ENCODE measurements around the gene OLIG1. TPM values are rescaled to one million over a fixed set of nuclear protein-coding genes. Genes with fewer than 3 reads are reported as not detected.

Gene OLIG1
- total RNA-seq, 1 donor from 2014 or later, result 0.67 TPM

DNA sequence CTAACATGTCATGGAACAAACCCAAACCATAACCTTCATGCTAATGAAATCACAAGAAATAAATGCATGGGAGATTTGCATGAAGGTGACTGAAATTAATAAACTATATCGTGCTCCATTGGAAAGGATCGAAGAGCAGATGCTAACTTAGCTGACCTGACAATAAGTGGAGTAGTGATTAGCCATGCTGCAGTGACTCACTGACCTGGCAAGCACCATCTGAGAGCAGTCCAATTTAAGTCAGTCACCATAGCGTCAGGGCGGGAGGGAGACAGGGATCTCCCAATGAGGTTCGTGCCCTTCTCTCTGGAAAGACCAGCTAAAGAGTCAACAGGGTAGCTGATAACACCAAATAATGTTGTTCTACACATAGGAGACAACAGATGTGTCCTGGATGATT lies 22.7 kb upstream of the OLIG1 start:
- TF ChIP-seq, protein P1, sequence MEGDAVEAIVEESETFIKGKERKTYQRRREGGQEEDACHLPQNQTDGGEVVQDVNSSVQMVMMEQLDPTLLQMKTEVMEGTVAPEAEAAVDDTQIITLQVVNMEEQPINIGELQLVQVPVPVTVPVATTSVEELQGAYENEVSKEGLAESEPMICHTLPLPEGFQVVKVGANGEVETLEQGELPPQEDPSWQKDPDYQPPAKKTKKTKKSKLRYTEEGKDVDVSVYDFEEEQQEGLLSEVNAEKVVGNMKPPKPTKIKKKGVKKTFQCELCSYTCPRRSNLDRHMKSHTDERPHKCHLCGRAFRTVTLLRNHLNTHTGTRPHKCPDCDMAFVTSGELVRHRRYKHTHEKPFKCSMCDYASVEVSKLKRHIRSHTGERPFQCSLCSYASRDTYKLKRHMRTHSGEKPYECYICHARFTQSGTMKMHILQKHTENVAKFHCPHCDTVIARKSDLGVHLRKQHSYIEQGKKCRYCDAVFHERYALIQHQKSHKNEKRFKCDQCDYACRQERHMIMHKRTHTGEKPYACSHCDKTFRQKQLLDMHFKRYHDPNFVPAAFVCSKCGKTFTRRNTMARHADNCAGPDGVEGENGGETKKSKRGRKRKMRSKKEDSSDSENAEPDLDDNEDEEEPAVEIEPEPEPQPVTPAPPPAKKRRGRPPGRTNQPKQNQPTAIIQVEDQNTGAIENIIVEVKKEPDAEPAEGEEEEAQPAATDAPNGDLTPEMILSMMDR (IDR thresholded peaks at IDR 0.05; ENCODE audit: unreplicated experiment), result no peak
- DNase-seq (ENCODE audit: low spot score), result no peak
- Mint-ChIP-seq H3K4me1 (ENCODE audit: unreplicated experiment) (peaks cover 3% of the 10 kb centered on the region), H3K36me3 (ENCODE audit: low read depth, unreplicated experiment) (peaks cover 4% of the 10 kb centered on the region), H3K27ac (ENCODE audit: unreplicated experiment) (no peak overlapping the region), H3K4me3 (ENCODE audit: unreplicated experiment) (no peak overlapping the region), H3K27me3 (ENCODE audit: unreplicated experiment) (no peaks in the 10 kb centered on the region), H3K9me3 (ENCODE audit: unreplicated experiment) (no peaks in the 10 kb centered on the region)

DNA sequence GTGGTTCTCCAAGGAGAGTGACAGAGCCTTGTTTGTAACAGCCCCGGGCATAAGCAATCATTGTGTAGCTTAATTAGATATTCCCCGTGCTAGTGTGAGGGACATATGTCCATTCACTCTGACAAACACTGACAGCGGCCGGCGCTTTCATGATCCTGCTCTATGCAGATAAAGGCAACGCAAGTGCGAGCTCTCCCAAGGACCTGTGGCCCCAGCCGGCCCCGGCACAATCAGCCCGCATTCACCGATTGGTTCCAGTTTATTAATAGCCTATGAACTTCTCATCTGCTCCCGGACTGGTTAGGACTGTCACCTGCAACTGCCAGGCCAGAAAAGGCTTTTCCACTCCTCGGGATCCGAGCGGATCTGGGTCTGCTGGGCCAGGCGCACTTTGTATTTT lies 18.0 kb upstream of the OLIG1 start:
- Mint-ChIP-seq H3K4me3 (ENCODE audit: unreplicated experiment) (no peak overlapping the region), H3K9me3 (ENCODE audit: unreplicated experiment) (no peaks in the 10 kb centered on the region), H3K36me3 (ENCODE audit: low read depth, unreplicated experiment) (peaks cover 4% of the 10 kb centered on the region), H3K27ac (ENCODE audit: unreplicated experiment) (no peak overlapping the region), H3K27me3 (ENCODE audit: unreplicated experiment) (peaks cover 2% of the 10 kb centered on the region), H3K4me1 (ENCODE audit: unreplicated experiment) (peaks cover 3% of the 10 kb centered on the region)
- DNase-seq (ENCODE audit: low spot score), result no peak
- TF ChIP-seq, protein P1 (IDR thresholded peaks at IDR 0.05; ENCODE audit: unreplicated experiment), result no peak

- no peak for DNase-seq (ENCODE audit: low spot score)
- H3K36me3 Mint-ChIP-seq (ENCODE audit: low read depth, unreplicated experiment), result no peaks in the 10 kb centered on the region
- no peak overlapping the region for H3K4me3 Mint-ChIP-seq (ENCODE audit: unreplicated experiment)
- H3K9me3 Mint-ChIP-seq (ENCODE audit: unreplicated experiment), result no peaks in the 10 kb centered on the region
- no peak overlapping the region for H3K27ac Mint-ChIP-seq (ENCODE audit: unreplicated experiment)
- H3K27me3 Mint-ChIP-seq (ENCODE audit: unreplicated experiment), result peaks cover 6% of the 10 kb centered on the region
- no peaks in the 10 kb centered on the region for H3K4me1 Mint-ChIP-seq (ENCODE audit: unreplicated experiment)
- TF ChIP-seq, protein P1 (IDR thresholded peaks at IDR 0.05; ENCODE audit: unreplicated experiment), result no peak
Observed at GRCh38 chr21:33053951-33054350, 16.0 kb upstream of the OLIG1 start.

GRCh38 chr21:33055991-33056390 lies 13.9 kb upstream of the OLIG1 start:
- H3K27ac Mint-ChIP-seq (ENCODE audit: unreplicated experiment), result no peak overlapping the region
- no peak overlapping the region for H3K4me3 Mint-ChIP-seq (ENCODE audit: unreplicated experiment)
- H3K36me3 Mint-ChIP-seq (ENCODE audit: low read depth, unreplicated experiment), result no peaks in the 10 kb centered on the region
- TF ChIP-seq, protein P1 (IDR thresholded peaks at IDR 0.05; ENCODE audit: unreplicated experiment), result no peak
- no peaks in the 10 kb centered on the region for H3K4me1 Mint-ChIP-seq (ENCODE audit: unreplicated experiment)
- DNase-seq (ENCODE audit: low spot score), result no peak
- peaks cover 11% of the 10 kb centered on the region for H3K27me3 Mint-ChIP-seq (ENCODE audit: unreplicated experiment)
- no peaks in the 10 kb centered on the region for H3K9me3 Mint-ChIP-seq (ENCODE audit: unreplicated experiment)

DNA sequence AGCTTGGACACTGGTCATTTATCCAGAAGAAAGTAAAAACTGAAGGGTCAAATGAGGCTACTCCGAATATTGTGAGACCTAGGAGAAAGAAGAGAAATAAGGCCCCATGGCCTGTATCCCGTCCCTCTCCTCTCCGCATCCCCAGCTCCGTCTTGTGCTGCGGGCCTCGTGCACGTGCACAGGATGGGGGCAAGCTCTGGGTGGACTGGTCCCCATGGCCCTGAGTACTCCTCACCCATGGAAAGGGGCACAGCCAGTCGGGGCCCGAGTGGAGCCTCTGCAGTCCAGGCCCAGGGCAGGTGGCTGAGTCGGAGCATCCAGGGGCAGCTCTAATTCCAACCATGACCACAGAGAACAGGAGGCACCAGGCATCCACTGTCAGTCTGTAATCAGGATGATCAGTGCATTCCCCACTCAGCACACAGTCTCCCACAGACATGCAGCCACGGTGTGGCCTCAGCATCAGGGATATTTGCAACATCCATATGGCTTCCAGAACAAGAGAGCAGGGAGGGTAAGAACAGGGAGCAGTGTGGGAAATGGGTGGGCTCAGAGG lies 12.5 kb upstream of the OLIG1 start:
- Mint-ChIP-seq H3K9me3 (ENCODE audit: unreplicated experiment) (no peaks in the 10 kb centered on the region), H3K4me3 (ENCODE audit: unreplicated experiment) (no peak overlapping the region), H3K27me3 (ENCODE audit: unreplicated experiment) (peaks cover 11% of the 10 kb centered on the region), H3K4me1 (ENCODE audit: unreplicated experiment) (no peaks in the 10 kb centered on the region), H3K36me3 (ENCODE audit: low read depth, unreplicated experiment) (no peaks in the 10 kb centered on the region), H3K27ac (ENCODE audit: unreplicated experiment) (no peak overlapping the region)
- TF ChIP-seq, protein P1 (IDR thresholded peaks at IDR 0.05; ENCODE audit: unreplicated experiment), result no peak
- no peak for DNase-seq (ENCODE audit: low spot score)
